GM19468 (cell line): ENCODE data around the gene SLC25A18.

Experiments used
- ATAC-seq: cut with Tn5 transposase; IDR thresholded peaks from one replicate; pipeline ENCODE4 v1.9.1; 2021; ENCODE audit warnings: mild to moderate bottlenecking, moderate library complexity, moderate number of reproducible peaks; ENCODE audit not compliant: unreplicated experiment; ENCODE audit errors: extremely low read depth

Gene SLC25A18

DNA sequence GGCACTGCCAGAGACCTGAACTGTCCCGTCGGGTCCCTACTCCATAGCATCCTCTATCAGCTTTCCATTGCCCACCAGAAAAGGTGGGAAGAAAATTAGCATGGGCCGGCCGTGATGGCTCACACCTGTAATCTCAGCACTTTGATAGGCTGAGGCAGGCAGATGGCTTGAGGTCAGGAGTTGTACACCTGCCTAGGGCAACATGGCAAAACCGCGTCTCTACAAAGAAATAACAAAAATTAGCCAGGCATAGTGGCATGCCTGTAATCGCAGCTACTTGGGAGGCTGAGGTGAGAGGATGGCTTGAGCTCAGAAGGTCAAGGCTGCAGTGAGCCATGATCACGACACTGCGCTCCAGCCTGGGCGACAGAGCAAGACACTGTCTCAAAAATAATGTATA lies 3.5 kb downstream of the SLC25A18 start:
- ATAC-seq = no peak

DNA sequence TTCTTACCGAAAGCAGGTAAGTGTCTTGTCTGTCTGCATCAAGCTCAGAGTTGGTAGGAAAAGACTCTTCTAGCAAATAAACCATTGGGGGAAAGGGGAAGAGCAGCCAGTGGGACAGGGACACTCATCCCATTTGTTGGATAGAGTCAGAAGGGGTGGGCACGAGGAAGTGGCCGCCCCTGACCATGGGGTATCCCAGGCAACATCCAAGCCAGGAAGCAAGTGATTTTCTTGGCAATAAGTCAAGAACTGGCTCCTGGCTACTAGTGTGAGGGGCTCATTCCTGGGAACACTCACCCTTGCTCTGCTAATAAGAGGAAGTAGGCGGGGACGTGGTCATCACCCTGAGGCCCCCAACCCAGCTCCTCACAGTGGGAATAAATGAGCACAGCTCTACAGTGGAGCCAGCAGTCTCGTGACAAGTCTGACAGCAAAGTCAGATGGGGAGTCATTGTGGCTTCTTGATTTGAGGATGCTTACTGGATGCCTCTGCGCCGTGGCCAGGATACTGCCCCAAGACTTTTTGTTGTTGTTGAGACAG lies 6.7 kb downstream of the SLC25A18 start:
- ATAC-seq = no peak

DNA sequence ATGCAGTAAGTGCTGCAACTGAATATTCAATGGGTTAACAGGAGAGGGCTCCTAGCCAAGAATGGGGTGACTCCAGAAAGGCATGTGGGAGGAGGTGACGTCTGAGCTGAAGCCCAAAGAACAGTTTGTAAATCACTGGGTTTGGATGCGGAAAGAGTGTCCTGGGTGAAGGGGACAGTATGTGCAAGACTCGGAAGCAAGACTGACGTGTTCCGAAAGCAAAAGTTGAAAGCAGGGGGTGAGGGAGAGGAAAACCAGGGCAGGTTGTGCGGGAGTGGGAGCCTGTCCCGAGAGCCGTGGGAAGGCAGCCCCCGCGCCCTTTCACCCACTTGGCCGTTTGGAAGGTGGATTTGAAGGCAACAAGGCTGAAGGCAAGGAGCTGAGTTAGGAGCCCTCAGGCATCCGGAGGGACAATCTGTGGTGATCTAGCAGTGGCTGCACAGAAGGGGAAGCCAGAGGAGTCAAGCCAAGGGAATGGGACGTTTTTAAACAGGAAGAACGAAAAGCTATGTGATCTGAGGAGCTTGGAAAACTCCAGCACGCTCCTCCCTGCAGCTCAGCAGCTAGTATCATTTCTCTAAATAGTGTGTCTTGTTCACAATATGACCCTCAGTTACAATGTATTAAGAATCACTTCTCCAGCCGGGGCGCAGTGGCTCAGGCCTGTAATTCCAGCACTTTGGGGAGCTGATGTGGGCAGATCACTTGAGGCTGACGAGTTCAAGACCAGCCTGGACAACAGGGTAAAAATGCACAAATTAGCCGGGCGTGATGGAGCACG lies 7.7 kb downstream of the SLC25A18 start:
- no peak for ATAC-seq

DNA sequence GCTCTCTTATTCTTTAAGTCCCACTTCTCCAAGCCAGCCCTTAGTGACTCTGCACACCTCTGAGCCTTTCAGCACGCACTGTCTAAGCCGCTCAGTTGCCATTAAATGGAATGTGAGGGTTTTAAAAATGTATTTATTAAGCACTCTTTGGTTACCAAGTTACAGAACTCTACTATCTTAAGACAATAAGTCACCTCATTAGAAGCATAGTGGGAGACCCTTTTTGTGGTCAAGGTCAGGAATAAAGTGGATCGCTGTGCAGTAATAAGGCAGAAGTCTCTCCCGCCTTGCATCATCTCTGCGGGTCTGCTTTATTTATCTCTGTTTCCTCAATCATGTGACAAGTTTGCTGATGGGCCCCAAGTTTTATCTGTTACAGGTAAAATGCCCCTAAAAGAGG lies 11.9 kb downstream of the SLC25A18 start:
- no peak for ATAC-seq

DNA sequence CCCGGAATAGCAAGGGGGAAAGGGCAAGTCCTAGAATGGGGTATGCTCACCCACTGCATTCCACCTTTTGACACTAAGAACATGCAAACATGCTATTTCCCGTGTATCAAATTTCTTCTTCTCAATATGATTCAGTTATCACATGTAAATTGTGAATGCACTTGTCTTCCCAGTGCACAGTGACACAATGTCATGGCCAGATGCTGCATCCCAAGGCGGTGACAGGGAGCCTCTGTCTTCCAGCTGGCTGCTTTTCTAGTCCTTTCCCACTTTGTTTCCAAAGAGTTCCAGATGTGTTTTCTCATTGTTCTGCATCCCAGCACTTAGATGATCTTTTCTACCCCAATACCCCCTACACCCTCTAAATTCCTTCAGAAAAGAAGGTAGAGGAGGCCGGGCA lies 12.4 kb downstream of the SLC25A18 start:
- ATAC-seq = no peak

DNA sequence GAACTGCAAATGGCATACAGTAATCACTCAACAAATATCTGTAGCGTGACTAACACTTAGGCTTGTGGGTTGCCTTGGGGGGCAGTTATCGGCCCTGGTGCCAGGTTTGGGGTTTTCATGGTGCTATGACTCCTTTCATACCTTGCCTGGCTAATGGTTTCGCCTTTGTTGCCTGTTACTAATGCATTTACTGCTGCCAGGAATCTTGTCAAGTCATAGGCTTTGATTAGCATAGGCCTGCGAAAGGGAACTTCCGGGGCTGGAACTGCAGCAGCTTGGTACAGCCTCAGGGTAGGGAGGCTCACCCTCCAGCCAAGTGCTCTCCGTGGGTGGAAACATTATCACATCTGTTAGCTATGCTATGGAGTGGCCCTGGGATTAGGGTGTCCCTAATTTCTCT lies 13.2 kb downstream of the SLC25A18 start:
- ATAC-seq = no peak

DNA sequence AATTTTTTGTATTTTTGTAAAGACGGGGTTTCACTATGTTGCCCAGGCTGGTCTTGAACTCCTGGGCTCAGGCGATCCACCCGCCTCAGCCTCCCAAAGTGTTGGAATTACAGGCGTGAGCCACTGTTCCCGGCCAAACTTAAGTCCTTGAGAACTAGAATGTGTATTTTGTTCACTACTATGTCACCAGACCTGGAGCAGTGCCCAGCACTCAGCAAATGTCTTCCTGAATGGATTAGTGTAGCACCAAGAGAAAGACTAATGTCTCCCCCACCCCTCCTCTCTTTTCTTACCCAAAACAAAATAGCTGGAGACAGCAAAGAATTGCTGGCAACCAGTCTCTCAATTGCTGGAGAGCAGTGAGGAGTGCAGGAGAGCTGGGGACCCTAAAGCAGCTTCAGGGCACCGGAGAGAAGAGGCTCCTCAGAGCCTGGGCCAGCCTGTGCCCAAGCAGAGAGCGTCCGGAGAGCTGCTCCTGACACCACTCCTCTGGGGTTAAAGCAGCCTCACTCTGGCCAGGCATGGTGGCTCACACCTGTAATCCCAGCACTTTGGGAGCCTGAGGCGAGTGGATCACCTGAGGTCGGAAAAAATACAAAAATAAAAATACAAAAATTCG lies 14.9 kb downstream of the SLC25A18 start:
- ATAC-seq = no peak

DNA sequence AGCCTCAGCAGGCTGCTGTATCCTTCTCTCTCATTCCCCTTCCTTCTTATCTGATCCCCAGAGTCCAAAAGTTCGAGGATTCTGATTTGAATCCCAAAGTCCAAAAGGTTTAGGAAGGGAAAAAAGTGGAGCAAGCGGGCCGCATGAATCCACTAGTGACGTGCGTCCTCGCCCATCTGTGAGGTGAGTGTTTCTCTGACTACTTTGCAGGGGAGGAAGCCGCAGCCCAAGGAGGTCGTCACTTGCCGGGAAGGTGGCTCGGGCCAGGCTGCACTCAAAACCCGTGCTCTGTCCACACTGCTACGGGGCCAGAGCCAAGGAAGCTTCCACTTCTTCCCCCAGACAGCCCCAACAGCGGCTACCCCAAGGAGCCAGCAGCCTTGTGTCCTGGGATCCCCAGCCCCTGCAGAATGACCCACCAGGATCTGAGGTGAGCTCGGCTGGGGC lies 16.3 kb downstream of the SLC25A18 start:
- ATAC-seq = no peak

DNA sequence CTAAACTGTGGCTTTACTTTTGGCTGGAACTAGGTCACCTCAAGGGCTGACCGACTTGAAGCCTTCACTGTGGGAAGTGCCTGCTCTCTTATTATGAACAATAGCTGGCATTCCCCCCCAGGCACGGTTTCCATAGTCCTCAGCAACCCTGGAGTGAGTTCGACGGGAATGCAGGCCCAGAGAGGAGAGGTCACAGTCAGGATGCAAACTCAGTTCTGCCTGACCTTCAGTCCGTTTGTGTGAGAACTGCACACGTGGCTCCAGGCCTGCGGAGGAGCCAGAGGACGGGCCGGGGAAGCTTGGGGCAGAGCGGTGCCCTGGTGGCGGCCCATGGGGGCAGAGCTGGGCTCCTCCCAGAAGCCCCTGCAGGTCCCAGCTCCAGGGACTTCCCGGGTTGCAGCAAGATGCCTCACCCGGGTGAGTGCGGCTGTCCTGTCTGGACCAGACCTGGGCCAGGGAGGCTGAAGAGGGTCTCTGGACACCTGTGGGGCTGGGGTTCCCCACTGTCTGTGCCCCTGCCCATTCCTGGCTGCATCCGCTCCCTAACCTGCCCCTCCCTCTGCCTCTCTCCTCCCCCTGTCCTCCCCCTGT lies 17.2 kb downstream of the SLC25A18 start:
- no peak for ATAC-seq

DNA sequence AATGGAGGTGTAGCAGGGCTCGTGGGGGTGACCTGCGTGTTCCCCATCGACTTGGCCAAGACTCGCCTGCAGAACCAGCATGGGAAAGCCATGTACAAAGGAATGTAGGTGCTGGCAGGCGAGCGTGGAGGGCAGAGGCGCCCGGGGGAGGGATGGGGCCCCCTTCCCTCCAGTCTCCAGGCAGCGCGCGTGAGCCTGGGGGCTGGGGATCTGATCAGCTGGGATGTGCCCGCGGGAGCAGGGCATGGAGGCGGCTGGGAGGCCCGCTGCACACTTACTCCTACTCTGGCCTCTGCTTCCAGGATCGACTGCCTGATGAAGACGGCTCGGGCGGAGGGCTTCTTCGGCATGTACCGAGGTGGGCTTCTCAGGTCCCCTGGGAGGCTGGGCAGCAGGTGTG lies 17.8 kb downstream of the SLC25A18 start:
- no peak for ATAC-seq

DNA sequence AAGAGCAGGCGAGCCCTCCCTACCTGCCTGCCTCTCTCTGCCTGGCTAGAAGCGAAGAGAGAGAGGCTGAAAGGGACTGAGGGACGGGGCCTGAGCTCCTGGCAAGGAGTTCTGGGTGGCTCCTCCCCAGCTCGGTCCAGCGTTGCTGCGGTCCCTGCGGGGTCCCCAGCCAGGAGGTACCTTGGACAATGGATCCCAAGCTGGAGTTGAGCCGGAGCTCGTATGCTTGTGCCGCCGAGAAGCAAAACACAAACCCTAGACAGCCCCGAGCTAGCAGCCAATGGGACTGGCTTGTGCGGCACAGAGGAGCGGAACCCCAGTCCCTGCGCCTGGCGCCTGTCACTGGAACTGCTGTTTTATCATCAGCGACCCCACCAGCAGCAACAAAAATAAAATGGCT lies 18.3 kb downstream of the SLC25A18 start:
- ATAC-seq = no peak

DNA sequence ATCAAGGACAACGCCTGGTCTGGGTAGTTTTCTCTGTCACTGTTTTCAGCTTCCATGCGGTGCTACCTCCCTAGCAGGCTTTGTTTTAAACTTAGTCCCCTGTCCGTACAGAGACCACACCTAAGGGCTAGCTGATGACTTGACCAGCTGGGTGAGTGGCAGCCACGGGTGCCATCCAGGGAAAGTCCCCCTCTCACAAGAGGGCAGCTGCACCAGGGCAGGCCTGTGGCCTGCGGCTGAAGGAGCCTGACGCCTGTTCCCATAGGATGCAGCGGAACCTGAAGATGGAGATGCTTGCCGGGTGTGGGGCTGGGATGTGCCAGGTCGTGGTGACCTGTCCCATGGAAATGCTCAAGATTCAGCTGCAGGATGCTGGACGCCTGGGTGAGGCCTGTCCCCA lies 19.9 kb downstream of the SLC25A18 start:
- ATAC-seq = no peak

DNA sequence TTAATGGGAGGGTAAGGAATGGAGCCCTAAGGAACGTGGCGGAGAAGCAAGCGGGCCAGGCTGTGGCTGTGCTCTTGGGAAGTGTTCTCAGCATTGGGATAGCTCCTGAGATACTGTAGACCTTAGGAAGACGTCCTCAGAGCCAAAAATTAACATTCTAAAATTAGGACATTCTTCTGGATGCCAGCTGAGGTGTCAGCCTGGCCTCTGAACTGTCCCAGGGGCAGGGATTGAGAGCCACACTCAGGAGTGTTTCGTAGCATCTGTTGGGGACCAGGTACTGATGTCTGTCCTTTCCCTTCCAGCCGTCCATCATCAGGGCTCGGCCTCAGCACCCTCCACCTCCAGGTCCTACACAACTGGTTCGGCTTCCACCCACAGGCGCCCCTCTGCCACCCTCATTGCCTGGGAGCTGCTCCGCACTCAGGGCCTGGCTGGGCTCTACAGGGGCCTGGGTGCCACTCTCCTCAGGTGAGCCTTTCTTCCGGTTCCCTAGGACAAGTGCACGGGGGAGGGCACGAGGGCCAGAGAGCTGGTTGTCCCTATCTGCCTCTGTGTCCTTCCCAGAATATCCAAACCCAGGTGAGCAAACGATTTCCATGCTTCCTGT lies 23.6 kb downstream of the SLC25A18 start:
- ATAC-seq = no peak

DNA sequence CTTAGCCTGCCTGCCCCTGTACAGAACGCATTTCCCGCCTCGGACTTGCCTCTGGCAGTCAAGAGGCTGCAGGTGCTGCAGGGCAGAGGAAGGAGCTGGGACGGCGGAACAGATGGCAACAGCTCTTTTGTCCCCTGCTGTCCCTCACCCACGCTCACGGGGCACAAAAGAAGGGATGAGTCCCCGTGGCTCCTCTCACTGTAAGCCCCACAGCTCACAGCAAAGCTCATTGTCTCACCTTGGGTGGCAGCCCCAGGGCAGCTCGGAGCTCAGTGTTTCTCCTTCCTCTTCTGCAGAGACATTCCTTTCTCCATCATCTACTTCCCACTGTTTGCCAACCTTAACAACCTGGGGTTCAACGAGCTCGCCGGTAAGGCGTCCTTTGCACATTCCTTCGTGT lies 24.3 kb downstream of the SLC25A18 start:
- ATAC-seq = no peak

DNA sequence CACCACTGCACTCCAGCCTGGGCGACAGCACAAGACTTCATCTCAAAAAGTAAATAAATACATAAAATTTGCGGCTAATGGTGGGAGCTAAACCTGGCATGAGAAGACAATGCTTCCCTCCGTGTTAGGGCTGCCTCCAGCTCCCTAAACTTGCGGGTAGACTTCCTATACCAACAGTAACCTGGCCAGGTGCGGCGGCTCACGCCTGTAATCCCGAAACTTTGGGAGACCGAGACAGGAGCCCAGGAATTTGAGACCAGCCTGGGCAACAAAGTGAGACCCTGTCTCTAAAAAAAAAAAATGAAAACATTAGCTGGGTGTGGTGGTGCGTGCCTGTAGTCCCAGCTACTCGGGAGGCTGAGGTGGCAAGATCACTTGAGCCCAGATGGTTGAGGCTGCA lies 25.3 kb downstream of the SLC25A18 start:
- ATAC-seq = no peak

DNA sequence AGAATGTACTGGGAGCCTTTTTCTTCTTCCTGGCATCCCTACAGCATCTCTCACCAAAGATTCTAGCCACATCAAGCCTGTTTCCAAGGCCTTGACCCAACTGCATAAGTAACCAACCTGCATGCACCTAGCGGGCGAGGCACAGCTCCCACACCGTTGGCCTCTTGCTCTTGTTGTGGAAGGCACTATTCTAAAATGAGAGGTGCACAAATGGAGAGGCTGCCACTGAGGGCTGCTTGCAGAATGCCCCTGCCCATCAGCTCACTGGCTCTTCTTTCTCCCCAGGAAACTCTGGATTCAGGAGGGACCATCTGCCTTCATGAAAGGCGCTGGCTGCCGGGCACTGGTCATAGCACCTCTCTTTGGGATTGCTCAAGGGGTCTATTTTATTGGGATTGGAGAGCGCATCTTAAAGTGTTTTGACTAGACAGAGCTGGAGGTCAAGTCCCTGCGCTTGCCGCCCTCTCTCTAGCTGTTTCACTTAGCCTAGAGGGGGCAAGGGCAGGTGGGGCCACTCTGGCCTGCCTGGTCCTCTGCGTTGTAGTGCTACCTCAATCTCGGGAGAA lies 26.6 kb downstream of the SLC25A18 start:
- ATAC-seq = no peak

DNA sequence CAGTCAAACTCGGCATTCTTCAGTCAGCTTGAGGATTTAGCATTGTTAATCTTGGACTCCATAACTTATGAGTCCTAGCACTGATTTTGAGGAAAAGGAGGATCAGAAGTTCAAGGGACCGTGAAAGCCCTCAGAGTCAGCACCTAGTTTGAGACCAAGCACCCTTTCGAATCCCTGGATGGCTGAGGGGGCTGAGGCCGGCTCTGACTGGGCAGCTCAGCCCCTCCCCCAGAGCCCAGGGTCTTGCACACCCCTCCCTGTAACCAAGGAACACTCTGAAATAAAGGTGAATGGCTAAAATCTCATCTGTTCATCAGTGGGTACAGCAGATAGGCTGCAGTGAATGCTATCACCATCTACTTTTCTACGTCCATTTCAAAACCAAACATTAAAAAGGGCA lies 27.3 kb downstream of the SLC25A18 start:
- ATAC-seq = no peak

DNA sequence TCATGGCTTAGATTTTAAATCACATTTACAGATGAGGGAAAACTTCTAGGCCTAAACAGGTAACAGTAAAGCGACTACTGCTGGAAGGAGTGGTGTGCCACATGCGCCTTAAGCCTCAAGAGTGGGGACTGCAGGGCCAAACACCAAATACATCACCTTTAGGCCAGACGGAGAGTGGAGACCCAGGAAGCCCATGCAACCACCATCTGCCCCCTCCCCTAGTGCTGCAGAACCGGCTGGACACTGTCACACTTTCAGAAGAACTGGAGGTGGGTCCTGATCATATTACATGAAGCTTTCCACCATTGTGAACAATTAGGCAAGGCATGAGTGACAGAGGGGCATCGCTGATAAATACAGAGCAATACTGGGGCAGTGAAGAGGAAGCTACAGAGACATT lies 28.9 kb downstream of the SLC25A18 start:
- ATAC-seq = no peak

DNA sequence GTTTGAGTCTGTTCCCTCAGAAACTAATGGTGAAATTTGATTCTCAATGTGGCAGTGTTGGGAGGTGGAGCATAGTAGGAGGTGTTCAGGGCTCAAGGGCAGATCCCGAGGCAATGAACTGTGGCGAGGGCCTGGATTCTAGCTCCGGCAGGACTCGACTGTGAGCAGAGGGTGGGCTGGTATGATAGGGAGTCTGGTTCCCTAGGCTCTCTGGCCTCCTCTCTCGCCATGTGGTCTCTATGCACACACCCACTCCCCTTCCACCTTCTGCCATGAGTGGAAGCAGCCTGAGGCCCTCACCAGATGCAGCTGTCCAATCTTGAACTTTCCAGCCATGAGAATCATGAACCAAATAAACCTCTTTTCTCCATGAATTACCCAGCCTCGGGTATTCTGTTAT lies 32.9 kb downstream of the SLC25A18 start:
- ATAC-seq = no peak

DNA sequence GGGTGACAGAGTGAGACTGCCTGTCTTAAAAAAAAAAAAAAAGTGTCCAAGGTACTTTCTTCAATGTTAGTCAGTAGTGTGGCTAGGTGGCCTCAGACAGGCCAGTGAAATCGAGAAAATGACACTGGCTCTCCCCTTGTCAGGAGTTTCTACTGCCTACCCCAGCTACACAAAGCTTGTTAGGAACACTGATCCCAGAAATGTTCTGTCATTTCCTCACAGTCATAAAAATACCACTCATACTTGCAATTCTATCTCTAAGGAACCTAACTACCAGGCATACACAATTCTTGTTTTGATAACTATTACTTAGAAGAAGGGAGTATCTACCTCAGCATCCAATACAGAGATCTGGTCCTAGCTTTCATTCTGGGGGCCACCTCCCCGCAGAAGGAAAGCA lies 33.9 kb downstream of the SLC25A18 start:
- ATAC-seq = no peak

DNA sequence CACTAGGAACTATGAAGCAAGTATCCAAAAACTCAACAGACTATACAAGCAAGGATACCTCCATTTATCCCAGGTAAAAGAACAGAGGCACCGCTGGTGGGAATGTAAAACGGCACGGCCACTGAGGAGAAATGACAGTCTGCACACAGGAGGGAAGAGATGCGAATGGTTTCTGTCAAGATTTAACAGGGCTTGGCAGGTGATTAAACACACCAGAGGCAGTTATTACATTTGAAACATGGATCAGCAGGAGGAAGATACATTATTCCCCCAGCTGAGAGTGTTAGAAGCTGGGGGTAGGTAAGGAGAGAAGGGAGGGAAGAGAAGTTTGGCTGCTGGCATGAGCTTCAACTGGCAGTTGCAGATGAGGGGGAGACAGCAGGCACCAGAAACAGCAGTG lies 35.0 kb downstream of the SLC25A18 start:
- no peak for ATAC-seq
